ENCODE data around the gene KCNG2.

GRCh38 chr18:79800371-79801180 is 2.8 kb downstream of the KCNG2 start:
- TF ChIP-seq CTCF (IDR thresholded peaks at IDR 0.05) = no peak
- TF ChIP-seq POLR2A (IDR thresholded peaks at IDR 0.05) = no peak
